SK-N-MC (cell line): ENCODE measurements around the gene MAPK8IP2.

ENCODE experiments used
- EZH2 ChIP-seq: fragments of 200-600 bp; sonication (generic); IDR thresholded peaks from one replicate; pipeline ENCODE4 v1.6.1; 2017; ENCODE audit warnings: antibody characterized with exemption
- FOXP2 ChIP-seq: optimal IDR thresholded peaks from 2 replicates; pipeline ENCODE3; 2011; ENCODE audit warnings: mild to moderate bottlenecking, moderate library complexity; ENCODE audit not compliant: insufficient read depth; ENCODE audit errors: extremely low read length, control extremely low read depth
- POLR2AphosphoS5 ChIP-seq: IDR thresholded peaks from 2 replicates; pipeline ENCODE4 v1.6.1; 2012; ENCODE audit warnings: mild to moderate bottlenecking, low read depth, low read length, borderline replicate concordance

DNA sequence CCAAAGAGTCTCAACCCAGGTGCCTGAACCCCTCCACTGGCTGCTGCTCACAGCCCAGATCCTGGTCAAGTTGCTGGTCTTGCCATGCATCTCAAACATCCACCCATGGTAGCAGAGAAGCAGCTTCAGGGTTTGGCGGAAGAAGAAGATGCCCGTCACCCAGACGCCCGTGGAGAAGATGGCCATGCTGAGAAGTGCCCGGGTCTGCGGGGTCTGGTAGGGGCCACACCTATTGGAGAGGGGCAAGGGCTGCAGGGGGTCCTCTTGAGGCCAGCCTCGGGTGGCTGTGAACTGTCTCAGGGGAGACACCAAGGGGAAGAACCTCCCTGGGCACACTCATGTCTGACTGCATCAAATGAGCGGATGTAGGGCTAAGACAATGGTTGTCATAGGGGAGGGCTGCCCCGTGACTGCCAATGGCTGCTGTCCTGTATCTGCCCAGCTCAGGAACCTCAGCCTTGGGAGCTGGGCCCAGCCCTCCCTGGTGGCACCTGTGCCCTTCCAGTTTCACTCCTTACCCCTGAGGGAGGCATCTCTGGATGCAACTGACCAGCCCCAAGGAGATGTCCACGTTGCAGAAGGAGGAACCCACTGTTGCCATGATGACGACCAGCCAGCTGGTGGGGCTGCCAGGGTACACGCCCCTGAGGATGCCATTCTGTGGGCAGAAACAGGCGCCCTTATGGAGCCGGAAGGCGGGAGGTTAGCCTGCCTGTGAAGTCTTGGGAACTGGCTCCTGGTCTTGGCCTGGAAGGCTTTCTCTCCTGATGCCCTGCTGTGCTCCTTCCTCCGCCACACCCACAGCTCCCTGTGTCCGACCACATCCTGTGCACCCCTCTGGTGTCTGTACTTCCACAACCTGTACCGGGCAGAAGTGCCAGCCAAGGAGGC lies 23.5 kb upstream of the MAPK8IP2 start:
- TF ChIP-seq EZH2 (no peak), POLR2AphosphoS5 (no peak), FOXP2 (no peak)
